GM12891 (cell line): ENCODE results near the gene KIF27.

ENCODE experiments used
- POLR2A ChIP-seq: IDR thresholded peaks from 2 replicates; pipeline ENCODE4 v1.6.1; 2011; ENCODE audit warnings: low read depth, low read length, control low read depth
- TAF1 ChIP-seq: IDR thresholded peaks from 2 replicates; pipeline ENCODE4 v1.6.1; 2011; ENCODE audit warnings: low read depth, low read length, control low read depth

- TF ChIP-seq POLR2A (no peak), TAF1 (peak; percentile 31; the same call in 1 of the 2 replicates)
Observed at GRCh38 chr9:83956086-83956435, 34.8 kb upstream of the KIF27 start.
